K562 (cell line): Measurements from ENCODE around the gene EP300.

Experiments used
- BCOR ChIP-seq: fragments of 450-650 bp; IDR thresholded peaks from 2 replicates; pipeline ENCODE4 v1.6.1; 2016
- POLR2AphosphoS5 ChIP-seq: IDR thresholded peaks from 2 replicates; pipeline ENCODE4 v1.6.1; 2011; ENCODE audit warnings: mild to moderate bottlenecking, low read depth, low read length, moderate library complexity; ENCODE audit not compliant: control insufficient read depth, insufficient read depth

- TF ChIP-seq POLR2AphosphoS5 (no peak), BCOR (no peak)
These were observed 41.5 kb upstream of the EP300 start for GRCh38 chr22:41050883-41051282.
